Mesodermal cell (in vitro differentiated cells): Measurements from ENCODE around the gene FRMD4A.

ENCODE experiments used
- H3K27ac ChIP-seq: 2 replicates; pipeline ENCODE4 v1.7.0; 2013; ENCODE audit warnings: mild to moderate bottlenecking, low read depth, low read length, moderate library complexity; ENCODE audit not compliant: severe bottlenecking
- H3K36me3 ChIP-seq: 2 replicates; pipeline ENCODE4 v1.7.1; 2013; ENCODE audit warnings: mild to moderate bottlenecking, low read length, moderate library complexity; ENCODE audit not compliant: control insufficient read depth, insufficient read depth
- H3K4me1 ChIP-seq: one replicate; pipeline ENCODE4 v1.7.1; 2013; ENCODE audit warnings: mild to moderate bottlenecking, low read length; ENCODE audit not compliant: insufficient read depth, control insufficient read depth, poor library complexity, severe bottlenecking
- H3K4me3 ChIP-seq: 2 replicates; pipeline ENCODE4 v1.7.0; 2013; ENCODE audit warnings: low read length, control low read depth, mild to moderate bottlenecking; ENCODE audit not compliant: insufficient read depth, poor library complexity, severe bottlenecking; ENCODE audit errors: extremely low read depth
- H3K9me3 ChIP-seq: 2 replicates; pipeline ENCODE4 v1.7.1; 2013; ENCODE audit warnings: mild to moderate bottlenecking, low read length, moderate library complexity; ENCODE audit not compliant: control insufficient read depth
- WGBS, 2 experiments: methylation state at CpG; one replicate each; pipeline ENCODE4 v1.1.5; 2013; ENCODE audit warnings: missing lambda C conversion rate in 2 of 2; ENCODE audit not compliant: insufficient coverage in 2 of 2; 5-methylcytosine and 5-hydroxymethylcytosine counted together

FRMD4A gene

DNA sequence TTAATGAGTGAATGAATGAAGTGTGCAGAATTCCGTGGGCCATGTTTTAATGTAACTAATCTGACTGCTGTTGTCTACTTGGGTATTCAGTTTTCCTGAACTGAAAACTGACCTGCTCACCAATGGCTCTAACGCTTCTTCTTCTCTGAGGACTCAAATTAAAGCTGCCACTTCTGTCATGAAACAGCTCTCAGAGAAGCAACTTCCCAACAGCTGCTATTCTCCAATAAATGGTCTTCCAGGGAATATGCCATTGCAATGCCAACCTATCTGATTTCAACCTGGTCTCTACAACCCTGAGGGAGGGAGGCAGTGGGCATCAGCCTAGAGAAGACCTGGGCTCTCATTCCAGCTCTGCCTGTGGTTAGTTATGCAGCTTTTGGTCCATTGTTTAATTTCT is 69.4 kb downstream of the FRMD4A start:
- no peak overlapping the region for H3K4me3 ChIP-seq
- no peaks in the 10 kb centered on the region for H3K36me3 ChIP-seq
- H3K9me3 ChIP-seq, result peaks cover 4% of the 10 kb centered on the region
- H3K27ac ChIP-seq, result no peak overlapping the region
- no peaks in the 10 kb centered on the region for H3K4me1 ChIP-seq
- 85 to 96% methylated on average over 2 of the region's 2 CpGs for WGBS, 2 experiments

DNA sequence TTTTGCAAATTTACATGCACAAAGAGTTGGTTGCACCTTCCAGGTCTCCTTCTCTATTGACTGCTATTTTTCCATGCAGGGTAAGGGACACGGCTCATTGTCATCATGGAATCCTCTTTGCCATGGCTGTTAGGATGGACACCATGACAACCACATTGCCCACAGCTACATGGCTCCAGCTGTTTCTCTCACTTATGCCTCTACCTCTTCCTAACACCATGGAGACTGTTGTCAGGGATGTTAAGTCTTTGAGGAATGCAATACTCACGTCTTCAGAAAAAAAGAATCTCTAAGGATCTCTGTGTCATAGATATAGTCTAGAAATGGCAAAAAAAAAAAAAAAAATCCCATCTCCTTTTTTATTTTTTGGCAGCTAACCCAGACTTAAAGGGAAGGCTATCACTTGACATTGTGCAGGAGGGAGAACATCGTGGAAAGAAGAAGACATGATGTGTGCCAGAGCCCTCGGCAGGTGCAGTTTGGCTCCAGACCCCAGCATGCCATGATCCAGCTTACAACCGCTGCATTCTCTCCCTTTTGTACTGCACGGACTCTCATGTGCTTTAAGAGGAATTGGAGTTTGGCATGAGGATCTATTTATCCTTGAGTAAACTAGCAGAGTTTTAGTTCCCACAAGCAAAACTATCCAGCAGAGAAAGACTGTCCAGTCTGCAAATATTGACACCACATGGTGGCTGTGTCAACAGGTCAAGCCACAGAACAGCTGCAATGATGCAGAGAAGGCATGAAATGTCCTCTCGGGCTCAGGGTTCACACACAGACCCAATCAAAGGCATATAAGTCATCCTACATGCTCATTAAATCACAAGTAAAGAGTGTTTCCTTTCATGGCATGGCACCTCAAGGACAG is 70.8 kb downstream of the FRMD4A start:
- Histone ChIP-seq H3K4me3 (no peak overlapping the region), H3K27ac (peak overlapping the region; percentile 10), H3K4me1 (no peaks in the 10 kb centered on the region), H3K36me3 (no peaks in the 10 kb centered on the region), H3K9me3 (peaks cover 4% of the 10 kb centered on the region)
- 75 to 82% methylated on average over 3 to 4 of the region's 7 CpGs for WGBS, 2 experiments

- H3K4me3 ChIP-seq, result no peak overlapping the region
- H3K27ac ChIP-seq, result no peak overlapping the region
- no peaks in the 10 kb centered on the region for H3K36me3 ChIP-seq
- peaks cover 11% of the 10 kb centered on the region for H3K9me3 ChIP-seq
- 100% methylated on average over 1 of the region's 2 CpGs; no CpG with 5 or more reads in 1 of the 2 experiments for WGBS, 2 experiments
- no peaks in the 10 kb centered on the region for H3K4me1 ChIP-seq
Observed at GRCh38 chr10:14254368-14254767, 76.4 kb downstream of the FRMD4A start.

GRCh38 chr10:14253711-14254110 is 77.0 kb downstream of the FRMD4A start:
- WGBS, 2 experiments, result 92 to 96% methylated on average over 3 of the region's 5 CpGs
- Histone ChIP-seq H3K36me3 (no peaks in the 10 kb centered on the region), H3K27ac (no peak overlapping the region), H3K9me3 (peaks cover 11% of the 10 kb centered on the region), H3K4me1 (no peaks in the 10 kb centered on the region), H3K4me3 (no peak overlapping the region)

GRCh38 chr10:14253079-14253478 is 77.6 kb downstream of the FRMD4A start:
- H3K4me3 ChIP-seq, result no peak overlapping the region
- H3K4me1 ChIP-seq, result no peaks in the 10 kb centered on the region
- no CpG with 5 or more reads among the region's 3 CpGs for WGBS, 2 experiments
- peaks cover 8% of the 10 kb centered on the region for H3K9me3 ChIP-seq
- H3K36me3 ChIP-seq, result no peaks in the 10 kb centered on the region
- no peak overlapping the region for H3K27ac ChIP-seq

DNA sequence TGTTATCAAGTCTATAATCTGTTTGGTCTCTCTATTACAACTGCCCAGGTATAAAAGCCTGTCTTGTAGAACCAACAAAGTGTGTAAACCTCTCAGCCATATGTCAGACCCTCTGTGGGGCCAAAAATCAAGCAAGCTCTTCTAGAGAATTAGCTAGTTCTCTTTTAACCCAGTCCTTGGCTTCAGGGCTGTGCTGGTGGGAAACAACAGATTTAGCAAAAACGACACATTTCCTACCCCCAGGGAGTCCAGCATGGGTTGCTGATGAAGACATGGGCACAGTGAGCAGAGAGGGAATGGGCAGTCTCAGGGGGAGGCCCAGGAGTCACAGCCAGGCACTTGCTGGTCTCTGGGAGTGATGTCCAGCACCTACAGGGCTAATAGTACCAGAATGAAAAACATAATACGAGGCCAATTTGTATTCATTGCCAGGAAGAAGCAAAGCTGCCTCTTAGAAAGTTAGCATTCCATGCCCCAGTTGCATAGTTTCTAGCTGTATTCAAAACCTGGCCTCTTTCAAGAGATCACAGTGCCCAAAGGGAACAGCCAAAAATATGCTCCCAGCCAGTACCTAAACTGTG is 80.1 kb downstream of the FRMD4A start:
- H3K27ac ChIP-seq, result no peak overlapping the region
- peaks cover 8% of the 10 kb centered on the region for H3K9me3 ChIP-seq
- no peak overlapping the region for H3K4me3 ChIP-seq
- 86 to 100% methylated on average over 1 of the region's 2 CpGs for WGBS, 2 experiments
- no peaks in the 10 kb centered on the region for H3K36me3 ChIP-seq
- H3K4me1 ChIP-seq, result no peaks in the 10 kb centered on the region

DNA sequence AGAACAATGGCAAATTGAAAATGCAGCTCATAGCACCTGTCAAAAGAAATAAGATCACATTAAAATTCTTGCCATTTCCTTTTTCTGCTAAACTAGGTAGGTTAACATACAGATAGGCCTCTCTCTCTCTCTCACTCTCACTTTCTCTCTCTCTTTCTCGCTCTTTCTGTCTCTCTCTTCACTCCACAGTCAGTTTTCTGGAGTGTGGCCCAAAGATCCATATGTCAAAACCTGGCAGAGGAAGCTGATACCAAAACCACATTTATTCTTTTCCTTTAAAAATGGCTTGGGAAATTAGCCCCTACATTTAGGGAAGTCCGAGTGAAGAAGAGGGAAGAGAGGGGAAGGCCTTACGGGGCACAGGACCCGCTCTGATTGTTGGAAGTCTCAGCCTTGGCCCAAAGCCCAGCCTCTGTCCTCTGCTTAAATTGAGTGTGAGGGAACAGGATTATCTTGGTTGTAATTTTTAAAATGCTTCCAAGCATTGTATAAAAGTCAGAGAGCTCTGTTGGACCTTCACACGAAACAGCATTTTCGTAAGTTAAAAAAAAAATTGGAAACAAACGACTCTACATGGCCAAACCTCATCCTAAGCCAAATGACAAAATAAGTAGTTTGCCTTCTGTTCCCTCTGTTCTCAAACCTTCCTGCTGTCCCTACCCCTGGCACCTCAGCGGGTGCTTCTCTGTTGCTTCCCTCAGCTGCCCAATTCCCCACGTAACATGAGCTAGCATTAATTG is 83.2 kb downstream of the FRMD4A start:
- Histone ChIP-seq H3K27ac (no peak overlapping the region), H3K4me3 (no peak overlapping the region), H3K36me3 (no peaks in the 10 kb centered on the region), H3K4me1 (no peaks in the 10 kb centered on the region), H3K9me3 (peaks cover 8% of the 10 kb centered on the region)
- 89 to 94% methylated on average over 6 to 7 of the region's 9 CpGs for WGBS, 2 experiments

DNA sequence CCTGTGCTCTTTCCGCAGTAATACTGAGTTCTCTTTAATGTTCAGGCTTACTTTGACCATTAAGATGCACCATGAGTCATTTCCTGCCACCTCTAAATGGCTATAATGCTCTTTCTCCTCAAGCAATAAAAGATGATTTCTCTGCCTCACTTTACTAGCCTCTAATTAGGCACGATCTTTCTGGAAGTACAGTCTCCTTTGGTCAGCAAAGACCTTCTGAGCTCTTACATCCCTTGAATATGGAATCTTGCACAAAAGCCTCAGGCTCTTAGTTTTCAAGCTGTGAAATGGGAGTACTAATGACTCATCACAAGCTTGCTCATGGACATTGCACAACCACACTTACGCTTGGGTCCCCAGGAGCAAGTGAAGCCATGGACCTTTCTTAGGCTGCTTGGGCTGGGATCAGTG is 85.9 kb downstream of the FRMD4A start:
- Histone ChIP-seq H3K27ac (no peak overlapping the region), H3K36me3 (no peaks in the 10 kb centered on the region), H3K9me3 (no peaks in the 10 kb centered on the region), H3K4me3 (no peak overlapping the region), H3K4me1 (no peaks in the 10 kb centered on the region)
- 86 to 93% methylated on average over 2 to 3 of the region's 3 CpGs for WGBS, 2 experiments

DNA sequence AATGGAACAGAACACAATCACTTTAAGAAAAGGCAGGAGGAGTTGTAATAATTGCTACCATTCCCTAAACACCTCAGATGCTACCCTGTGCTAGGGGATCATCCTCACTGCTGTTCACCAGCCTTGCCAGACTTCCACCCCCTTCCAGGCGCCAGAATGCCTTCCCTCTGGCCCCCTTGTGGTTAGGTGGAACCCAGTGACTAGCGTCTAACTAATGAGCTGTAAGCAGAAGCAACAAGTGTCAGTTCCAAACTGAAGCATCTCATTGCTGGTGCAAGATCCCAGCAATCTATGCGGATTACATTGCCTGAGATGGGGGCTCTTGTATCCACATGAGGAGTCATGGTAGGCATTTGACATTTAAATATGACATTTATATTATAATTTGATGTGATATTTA is 86.6 kb downstream of the FRMD4A start:
- Histone ChIP-seq H3K9me3 (no peaks in the 10 kb centered on the region), H3K4me3 (no peak overlapping the region), H3K4me1 (no peaks in the 10 kb centered on the region), H3K27ac (no peak overlapping the region), H3K36me3 (no peaks in the 10 kb centered on the region)
- WGBS, 2 experiments, result 40 to 57% methylated on average over 1 of the region's 3 CpGs

- Histone ChIP-seq H3K36me3 (no peaks in the 10 kb centered on the region), H3K27ac (no peak overlapping the region), H3K4me3 (no peak overlapping the region), H3K4me1 (no peaks in the 10 kb centered on the region), H3K9me3 (no peaks in the 10 kb centered on the region)
- 100% methylated on average over 1 of the region's 6 CpGs for WGBS, 2 experiments
Observed at GRCh38 chr10:14243221-14243620, 87.5 kb downstream of the FRMD4A start.
